ENCODE measurements around the gene CORO7. TPM values are rescaled to one million over a fixed set of nuclear protein-coding genes. Genes with fewer than 3 reads are reported as not detected.
"Not testable (repeated sequence)": the region's sequence is repeated elsewhere in the genome, so short reads cannot be mapped to it uniquely, and the experiment has no call there.

The CORO7 gene
- total RNA-seq, 1 donor from 2014 or later, result 30.9 TPM

DNA sequence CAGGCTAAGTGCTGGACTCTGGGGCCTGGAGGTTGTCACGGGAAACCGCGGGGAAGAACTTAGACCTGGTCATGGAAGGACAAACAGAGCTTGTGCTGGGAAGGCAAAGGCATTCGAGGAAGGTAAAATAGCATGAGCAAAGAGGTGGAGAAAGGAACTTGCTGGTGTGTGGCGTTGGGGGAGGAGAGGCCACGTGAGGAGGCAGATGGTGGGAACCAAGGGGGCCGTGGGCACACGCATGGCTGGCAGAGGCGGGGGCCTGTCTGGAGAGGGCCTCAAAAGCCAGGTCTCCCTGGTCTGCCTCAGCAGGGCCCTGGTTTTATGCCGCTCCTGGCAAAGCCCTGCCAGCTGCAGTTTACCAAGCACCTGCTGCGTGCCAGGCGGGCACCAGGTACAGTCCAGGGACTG is 15.3 kb downstream of the CORO7 start:
- Histone ChIP-seq H3K27ac (no peak overlapping the region), H3K36me3 (peaks cover 0 to 10% of the 10 kb centered on the region in 2 donors), H3K27me3 (no peaks in the 10 kb centered on the region), H3K4me1 (peaks cover 6% of the 10 kb centered on the region), H3K4me3 (no peak overlapping the region), H3K9me3 (no peaks in the 10 kb centered on the region)
- no peak for DNase-seq (ENCODE audit: extremely low spot score in 2 of 2)
- TF ChIP-seq CTCF (IDR thresholded peaks at IDR 0.05), result no peak
- no peak for TF ChIP-seq POLR2AphosphoS5 (IDR thresholded peaks at IDR 0.05; ENCODE audit: insufficient read depth in 1 of 2, low read depth in 1 of 2)
- no peak for TF ChIP-seq POLR2A (IDR thresholded peaks at IDR 0.05)
- intact Hi-C loops (cut with DNase I), result loop anchor here (5.0 kb wide), 1 partner anchor 114 kb away; no protein-coding TSS in a partner anchor

DNA sequence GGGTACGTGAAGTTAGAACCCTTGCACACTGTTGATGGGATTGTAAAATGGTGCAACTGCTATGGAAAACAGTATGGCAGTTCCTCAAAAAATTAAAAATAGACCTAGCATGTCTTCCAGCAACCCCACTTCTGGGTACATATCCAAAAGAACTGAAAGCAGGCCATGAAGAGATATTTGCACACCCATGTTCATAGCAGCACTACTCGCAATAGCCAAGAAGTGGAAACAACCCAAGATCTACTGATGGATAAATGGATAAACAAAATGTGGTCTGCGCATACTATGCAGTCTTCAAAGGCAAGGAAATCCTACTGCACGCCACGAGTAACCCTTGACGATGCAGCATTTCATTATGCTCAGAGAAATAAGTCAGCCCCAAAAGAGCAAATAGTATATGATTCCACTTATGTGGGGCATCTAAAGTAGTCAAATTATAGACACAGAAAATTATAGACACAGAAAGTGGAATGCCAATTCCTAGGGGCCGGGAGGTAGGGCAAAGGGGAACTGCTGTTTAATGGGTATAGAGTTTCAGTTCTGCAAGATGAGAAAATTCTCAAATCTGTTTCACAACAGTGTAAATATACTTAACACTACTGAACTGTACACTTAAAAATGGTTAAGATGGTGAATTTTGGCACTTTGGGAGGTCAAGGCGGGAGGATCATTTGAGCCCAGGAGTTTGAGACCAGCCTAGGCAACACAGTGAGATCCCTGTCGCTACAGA is 17.2 kb downstream of the CORO7 start:
- Histone ChIP-seq H3K4me1 (peaks cover 6% of the 10 kb centered on the region), H3K4me3 (no peak overlapping the region), H3K27me3 (no peaks in the 10 kb centered on the region), H3K36me3 (peaks cover 0 to 5% of the 10 kb centered on the region in 2 donors), H3K9me3 (no peaks in the 10 kb centered on the region), H3K27ac (no peak overlapping the region)
- intact Hi-C loops (cut with DNase I), result no loop called here
- no peak for DNase-seq (ENCODE audit: extremely low spot score in 2 of 2)
- TF ChIP-seq CTCF (IDR thresholded peaks at IDR 0.05), result no peak
- no peak for TF ChIP-seq POLR2A (IDR thresholded peaks at IDR 0.05)
- TF ChIP-seq POLR2AphosphoS5 (IDR thresholded peaks at IDR 0.05; ENCODE audit: insufficient read depth in 1 of 2, low read depth in 1 of 2), result no peak

DNA sequence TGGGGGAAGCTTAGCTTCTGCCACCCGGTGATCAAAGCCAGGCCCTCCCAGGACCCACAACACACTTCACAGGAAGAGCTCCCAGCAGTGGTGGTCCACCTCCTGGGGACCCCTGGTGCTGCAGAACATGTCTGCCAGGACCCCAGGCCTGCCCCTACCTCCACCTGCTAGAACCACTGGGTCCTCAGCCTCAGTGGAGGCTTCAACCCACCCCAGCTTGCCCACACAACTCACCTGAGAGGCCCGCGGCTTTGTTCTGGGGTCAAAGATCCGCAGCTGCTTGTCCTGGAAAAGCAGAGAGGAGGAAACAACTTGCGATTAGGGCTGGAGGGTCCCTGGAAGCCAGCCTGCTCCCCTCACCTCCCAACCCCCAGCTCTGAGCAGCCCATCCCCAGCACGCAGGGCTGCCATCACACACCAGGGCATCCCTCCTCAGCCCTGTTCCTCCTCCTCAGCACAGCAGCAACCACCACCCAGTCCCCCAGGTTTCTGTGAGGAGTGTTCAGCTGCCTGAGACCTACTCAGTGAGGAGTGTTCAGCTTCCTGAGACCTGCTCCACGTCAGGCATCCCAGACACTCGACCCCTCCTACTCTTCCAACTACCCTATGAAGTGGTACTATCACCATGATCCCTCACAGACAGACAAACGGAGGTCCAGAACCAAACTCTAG is 21.2 kb downstream of the CORO7 start:
- Histone ChIP-seq H3K27ac (no peak overlapping the region), H3K4me1 (peaks cover 22% of the 10 kb centered on the region), H3K27me3 (no peaks in the 10 kb centered on the region), H3K9me3 (no peaks in the 10 kb centered on the region), H3K36me3 (no peaks in the 10 kb centered on the region), H3K4me3 (no peak overlapping the region)
- intact Hi-C loops (cut with DNase I), result no loop called here
- DNase-seq (ENCODE audit: extremely low spot score in 2 of 2), result no peak
- TF ChIP-seq POLR2AphosphoS5 (IDR thresholded peaks at IDR 0.05; ENCODE audit: insufficient read depth in 1 of 2, low read depth in 1 of 2), result no peak
- no peak for TF ChIP-seq POLR2A (IDR thresholded peaks at IDR 0.05)
- TF ChIP-seq CTCF (IDR thresholded peaks at IDR 0.05), result no peak

DNA sequence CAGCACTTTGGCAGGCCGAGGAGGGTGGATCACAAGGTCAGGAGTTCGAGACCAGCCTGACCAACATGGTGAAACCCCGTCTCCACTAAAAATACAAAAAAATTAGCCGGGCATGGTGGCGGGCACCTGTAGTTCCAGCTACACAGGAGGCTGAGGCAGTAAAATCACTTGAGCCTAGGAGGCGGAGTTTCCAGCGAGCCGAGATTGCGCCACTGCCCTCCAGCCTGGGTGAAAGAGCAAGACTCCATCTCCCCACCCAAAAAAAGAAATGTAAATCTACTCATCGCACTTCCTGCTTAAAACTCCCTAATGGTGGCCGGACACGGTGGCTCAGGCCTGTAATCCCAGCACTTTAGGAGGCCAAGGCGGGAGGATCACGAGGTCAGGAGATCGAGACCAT is 22.5 kb downstream of the CORO7 start:
- H3K4me1 ChIP-seq, result peaks cover 22% of the 10 kb centered on the region
- intact Hi-C loops (cut with DNase I); H3K4me3 ChIP-seq; H3K36me3 ChIP-seq; DNase-seq (ENCODE audit: extremely low spot score in 2 of 2); H3K9me3 ChIP-seq; H3K27me3 ChIP-seq: not testable (repeated sequence)
- peak overlapping the region; percentile 87 for H3K27ac ChIP-seq

- DNase-seq (ENCODE audit: extremely low spot score in 2 of 2), result no peak
- TF ChIP-seq CTCF (IDR thresholded peaks at IDR 0.05) (no peak), POLR2AphosphoS5 (IDR thresholded peaks at IDR 0.05; ENCODE audit: insufficient read depth in 1 of 2, low read depth in 1 of 2) (no peak), POLR2A (IDR thresholded peaks at IDR 0.05) (no peak)
- Histone ChIP-seq H3K27ac (peak overlapping the region; percentile 87), H3K36me3 (no peaks in the 10 kb centered on the region), H3K27me3 (no peaks in the 10 kb centered on the region), H3K9me3 (no peaks in the 10 kb centered on the region), H3K4me1 (peaks cover 22% of the 10 kb centered on the region), H3K4me3 (no peak overlapping the region)
- intact Hi-C loops (cut with DNase I), result no loop called here
Measured at GRCh38 chr16:4393240-4393600, 23.2 kb downstream of the CORO7 start.

Measured in vagina (tissue), 2 donors.